SK-N-SH treated with all-trans-retinoic acid at 6 μM for 48 hours (cell line): ENCODE measurements around the gene RNF44.

Experiments used
- CREB5 ChIP-seq: fragments of 250-450 bp; sonication (Bioruptor Pico); IDR thresholded peaks from 2 replicates; pipeline ENCODE4 v1.5.1; 2020; ENCODE audit warnings: low read depth, mild to moderate bottlenecking, moderate library complexity
- ISL1 ChIP-seq: fragments of 250-450 bp; sonication (Bioruptor Pico); IDR thresholded peaks from 2 replicates; pipeline ENCODE4 v2.1.2; 2022; ENCODE audit warnings: mild to moderate bottlenecking, moderate library complexity
- PATZ1 ChIP-seq: fragments of 250-450 bp; sonication (Bioruptor Pico); IDR thresholded peaks from 2 replicates; pipeline ENCODE4 v1.8.0; 2020; ENCODE audit warnings: mild to moderate bottlenecking, moderate library complexity, borderline replicate concordance
- PPARA ChIP-seq: fragments of 250-450 bp; sonication (Bioruptor Pico); IDR thresholded peaks from 2 replicates; pipeline ENCODE4 v1.5.0; 2020; ENCODE audit warnings: mild to moderate bottlenecking, borderline replicate concordance

- TF ChIP-seq PPARA (CRISPR knock-in tag), result no peak
- no peak for TF ChIP-seq CREB5
- TF ChIP-seq PATZ1 (CRISPR knock-in tag), result no peak
- no peak for TF ChIP-seq ISL1
Observed at GRCh38 chr5:176577312-176578176, 40.3 kb upstream of the RNF44 start.
